Measurements from ENCODE around the gene SINHCAF. TPM values are rescaled to one million over a fixed set of nuclear protein-coding genes. Genes with fewer than 3 reads are reported as not detected.

The SINHCAF gene
- total RNA-seq, 1 experiment from 2014 or later = 497 TPM

- no peak for DNase-seq
- Histone ChIP-seq H3K4me2 (ENCODE audit: insufficient read depth, insufficient read length, low read length) (no peak overlapping the region), H3T11ph (ENCODE audit: low read length) (no peak overlapping the region), H3K14ac (ENCODE audit: insufficient read depth, low read length) (no peak overlapping the region), H2BK5ac (ENCODE audit: insufficient read length, low read length) (no peak overlapping the region), H2BK120ac (ENCODE audit: low read depth, low read length, poor library complexity, severe bottlenecking) (no peak overlapping the region), H4K8ac (replicated peaks; ENCODE audit: insufficient read length, low read depth, low read length) (no peak overlapping the region), H4K5ac (ENCODE audit: insufficient read length, low read depth, low read length) (no peak overlapping the region), H3K4me1 (ENCODE audit: insufficient read depth, low read length) (no peaks in the 10 kb centered on the region), H4K20me1 (ENCODE audit: control insufficient read depth, insufficient read depth, insufficient read length) (no peaks in the 10 kb centered on the region), H3K9ac (ENCODE audit: extremely low read depth, insufficient read length, low read length) (no peak overlapping the region), H3K4ac (ENCODE audit: low read depth, low read length) (no peak overlapping the region), H2AFZ (ENCODE audit: low read length) (no peak overlapping the region), H2BK15ac (ENCODE audit: low read depth, low read length) (no peak overlapping the region), H3K23me2 (ENCODE audit: insufficient read length, low read depth, low read length, poor library complexity, severe bottlenecking) (no peaks in the 10 kb centered on the region), H4K91ac (ENCODE audit: insufficient read length, low read depth, low read length) (no peak overlapping the region), H3K18ac (ENCODE audit: insufficient read length, low read depth, low read length) (no peak overlapping the region), H2BK12ac (ENCODE audit: insufficient read length, low read depth, low read length) (no peak overlapping the region), H3K79me2 (ENCODE audit: insufficient read depth, low read length) (no peaks in the 10 kb centered on the region), H3K79me1 (ENCODE audit: insufficient read depth, low read depth, low read length, poor library complexity, severe bottlenecking) (no peaks in the 10 kb centered on the region), H3K27me3 (ENCODE audit: insufficient read depth, low read length) (no peaks in the 10 kb centered on the region), H3K56ac (ENCODE audit: insufficient read length, low read depth, low read length) (no peak overlapping the region), H3K9me3 (ENCODE audit: control insufficient read depth, low read depth, low read length) (no peaks in the 10 kb centered on the region), H2AK5ac (ENCODE audit: insufficient read length, low read length) (no peak overlapping the region), H2BK20ac (ENCODE audit: low read depth, low read length, poor library complexity, severe bottlenecking) (no peak overlapping the region), H3K23ac (ENCODE audit: insufficient read length, low read depth, low read length) (no peak overlapping the region), H3K27ac (ENCODE audit: insufficient read length, low read depth, low read length) (no peak overlapping the region)
- H3K4me1 Mint-ChIP-seq = peaks cover 26 to 27% of the 10 kb centered on the region in 2 experiments
- no CpG with 5 or more reads among the region's 11 CpGs for WGBS (ENCODE audit: extremely low coverage, insufficient read length, low lambda C conversion rate)
- H3K36me3 Mint-ChIP-seq (ENCODE audit: insufficient read depth in 1 of 3, low read depth in 3 of 3) = no peaks in the 10 kb centered on the region
- no peak for TF ChIP-seq CTCF (conservative IDR thresholded peaks at IDR 0.05)
- H3K4me3 Mint-ChIP-seq = no peak overlapping the region
- peaks cover 22% of the 10 kb centered on the region for H3K27me3 Mint-ChIP-seq (ENCODE audit: low read depth)
- H3K9me3 Mint-ChIP-seq = no peaks in the 10 kb centered on the region
- no peak overlapping the region; a peak in 2 of 7 replicates for H3K27ac Mint-ChIP-seq
Measured at GRCh38 chr12:31236998-31237637, 88.8 kb downstream of the SINHCAF start.

All from H9 (cell line).